HS-5 (cell line): ENCODE results near the gene PLA2G2D.
"Not testable (repeated sequence)": the region's sequence is repeated elsewhere in the genome, so short reads cannot be mapped to it uniquely, and the experiment has no call there.

Source experiments
- DNase-seq: peaks from one replicate; pipeline ENCODE4 v3.0.0-alpha.2; 2012; ENCODE audit warnings: low read depth

PLA2G2D gene

DNA sequence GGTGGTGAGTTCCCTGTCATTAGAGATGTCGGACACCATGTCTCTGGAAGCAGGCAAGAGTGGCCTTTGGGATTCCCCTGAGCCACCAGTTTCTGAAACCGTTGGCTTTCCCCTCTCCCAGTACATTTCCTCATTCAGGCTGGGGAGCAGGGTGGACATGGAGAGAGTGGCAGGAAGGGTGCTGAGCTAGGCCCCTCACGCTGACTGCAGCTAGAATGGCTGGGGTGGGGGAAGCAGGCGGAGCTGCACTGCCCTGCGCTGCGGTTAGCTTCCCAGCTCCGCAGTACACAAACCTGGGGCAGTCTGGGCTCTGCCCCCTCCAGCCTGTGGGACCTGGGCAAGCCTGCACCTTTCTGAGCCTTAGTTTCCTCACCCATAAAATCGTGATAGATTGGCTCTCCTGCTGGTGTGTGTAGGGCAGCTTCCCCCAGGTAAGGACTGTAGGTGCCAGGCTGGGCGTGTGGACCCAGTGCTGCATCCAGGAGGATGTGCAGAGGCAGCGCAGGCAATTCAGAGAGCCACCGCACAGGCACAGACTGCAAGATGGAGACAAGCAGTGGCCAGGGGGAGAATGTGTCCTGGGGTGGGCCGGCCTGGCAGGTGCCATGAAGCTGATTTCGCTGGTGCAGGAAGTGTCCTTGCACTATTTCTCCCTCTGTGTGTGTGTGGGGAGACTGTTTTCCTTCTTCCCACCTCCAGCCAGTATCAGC lies 22.8 kb upstream of the PLA2G2D start:
- no peak for DNase-seq

DNA sequence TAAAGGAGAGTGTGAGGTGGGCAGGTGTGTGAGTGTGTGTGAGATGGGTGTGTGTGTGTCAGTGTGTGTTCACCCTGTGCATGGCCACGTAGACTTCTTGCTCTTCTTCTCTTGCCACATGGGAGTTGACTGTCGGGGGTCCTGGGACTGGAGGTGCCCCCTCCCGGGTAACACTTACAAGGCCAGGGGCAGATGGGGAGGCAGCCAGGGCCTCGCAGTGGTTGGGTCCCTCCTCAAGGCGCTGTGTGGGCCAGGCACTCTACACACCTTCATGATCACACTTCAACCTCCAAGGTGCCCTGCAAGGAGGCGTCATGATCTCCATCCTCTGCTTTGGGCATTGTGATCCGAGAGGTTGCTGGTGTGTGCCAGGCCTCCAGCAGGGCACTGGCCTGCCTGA lies 22.1 kb upstream of the PLA2G2D start:
- DNase-seq = no peak

DNA sequence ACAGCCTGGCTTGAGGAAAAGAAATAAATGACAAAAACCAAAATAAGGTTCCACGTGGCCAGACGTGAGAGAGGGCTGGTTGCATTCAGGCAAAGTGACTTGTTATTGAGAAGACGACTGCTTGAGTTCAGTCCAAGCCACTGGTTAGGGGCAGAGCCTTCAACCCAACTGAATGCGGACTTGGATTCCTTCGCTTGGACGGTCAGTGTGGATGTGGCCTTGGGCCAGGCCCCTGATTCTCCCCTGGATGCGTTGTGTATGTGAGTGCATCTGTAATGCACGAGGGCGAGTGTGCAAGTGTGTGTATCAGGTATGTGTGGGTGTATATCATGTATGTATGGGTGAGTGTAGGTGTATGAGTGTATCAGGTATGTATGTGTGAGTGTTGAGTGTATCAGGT lies 21.7 kb upstream of the PLA2G2D start:
- no peak for DNase-seq

DNA sequence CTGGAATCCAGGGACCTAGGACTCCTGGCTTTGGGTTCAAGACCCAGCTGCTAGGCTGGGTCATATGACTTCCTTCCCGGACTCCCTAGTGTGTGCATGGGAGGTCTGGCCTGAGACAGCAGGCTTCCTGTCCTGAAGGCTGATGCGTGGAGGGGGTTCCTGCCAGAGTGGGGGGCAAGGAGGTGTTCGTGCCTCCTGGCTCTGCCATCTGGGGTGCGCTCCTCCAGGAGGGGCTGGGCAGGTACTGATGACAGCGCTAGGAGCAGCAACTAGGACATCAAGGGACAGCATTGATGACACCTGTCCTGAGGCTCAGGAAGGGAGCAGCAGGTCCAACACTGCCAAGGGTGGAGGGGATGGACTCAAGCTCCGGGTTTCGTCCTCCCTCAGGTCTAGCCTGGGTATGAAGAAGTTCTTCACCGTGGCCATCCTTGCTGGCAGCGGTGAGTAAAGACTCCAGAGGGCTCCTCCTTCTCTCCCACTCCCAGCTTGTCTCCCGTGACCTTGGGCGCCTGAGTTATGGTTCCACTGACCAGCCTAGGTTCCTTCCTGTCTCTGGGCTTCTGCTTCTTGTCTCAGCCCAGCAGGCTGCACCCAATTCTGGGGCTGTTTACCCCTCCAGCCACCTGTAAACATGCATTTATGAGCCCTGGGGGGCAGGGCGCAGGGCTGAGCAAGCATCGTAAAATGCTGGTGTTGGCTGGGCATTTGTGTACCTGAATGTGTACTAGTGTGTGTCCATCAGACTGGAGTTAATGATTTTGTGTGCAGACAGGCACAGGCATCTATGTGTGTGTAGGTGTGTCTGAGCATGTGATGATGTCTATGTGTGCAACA lies 20.7 kb upstream of the PLA2G2D start:
- DNase-seq = no peak

DNA sequence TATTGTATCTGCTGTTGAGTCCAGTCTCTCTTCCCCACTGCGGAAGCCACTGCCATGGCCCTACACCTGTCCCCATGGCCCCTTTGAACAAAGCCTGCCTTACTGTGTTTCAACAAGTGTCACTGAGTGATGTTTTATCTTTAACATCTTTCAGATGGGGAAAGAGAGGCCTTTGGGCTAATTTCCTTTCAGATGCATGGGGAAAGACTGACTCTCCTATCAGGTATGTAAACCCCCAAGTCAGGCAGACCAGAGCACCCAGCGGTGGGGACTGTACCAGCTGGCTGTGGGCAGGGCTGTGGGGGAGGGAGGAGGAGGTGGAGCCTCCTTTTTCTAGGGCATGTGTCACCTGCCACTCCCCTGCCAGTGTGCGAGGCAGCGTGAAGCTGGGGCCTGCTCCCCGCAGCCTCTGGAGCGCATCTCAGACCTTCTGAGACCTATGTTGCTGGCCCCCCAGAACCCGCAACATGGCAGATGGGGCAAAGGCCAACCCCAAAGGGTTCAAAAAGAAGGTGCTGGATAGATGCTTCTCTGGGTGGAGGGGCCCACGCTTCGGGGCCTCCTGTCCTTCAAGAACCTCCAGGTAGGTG lies 19.7 kb upstream of the PLA2G2D start, which contains the start of gene PLA2G2F:
Gene PLA2G2F, plus strand, starts transcription at position 363 of the 590 bp plus-strand sequence. Its CDS starts 105 bp downstream, at position 468.
- no peak for DNase-seq

DNA sequence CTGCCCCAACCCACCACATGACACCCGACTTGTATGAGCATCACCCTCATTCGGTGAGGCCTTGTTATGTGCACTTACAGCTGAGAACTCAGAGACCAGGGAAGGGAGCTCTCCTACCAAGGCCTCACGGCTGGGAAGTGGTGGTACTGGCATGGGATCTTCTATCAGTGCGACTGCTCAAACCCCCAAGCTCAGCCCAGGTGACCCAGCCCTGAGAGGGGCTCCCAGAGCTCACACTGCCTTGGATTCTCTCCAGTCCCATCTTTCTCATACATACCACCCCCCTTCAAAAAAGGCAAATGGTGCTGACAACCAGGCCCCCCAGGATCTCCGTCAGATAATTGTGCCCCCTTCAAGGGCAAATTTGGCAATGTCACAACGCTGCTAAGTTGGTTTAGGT lies 19.0 kb upstream of the PLA2G2D start:
- no peak for DNase-seq

DNA sequence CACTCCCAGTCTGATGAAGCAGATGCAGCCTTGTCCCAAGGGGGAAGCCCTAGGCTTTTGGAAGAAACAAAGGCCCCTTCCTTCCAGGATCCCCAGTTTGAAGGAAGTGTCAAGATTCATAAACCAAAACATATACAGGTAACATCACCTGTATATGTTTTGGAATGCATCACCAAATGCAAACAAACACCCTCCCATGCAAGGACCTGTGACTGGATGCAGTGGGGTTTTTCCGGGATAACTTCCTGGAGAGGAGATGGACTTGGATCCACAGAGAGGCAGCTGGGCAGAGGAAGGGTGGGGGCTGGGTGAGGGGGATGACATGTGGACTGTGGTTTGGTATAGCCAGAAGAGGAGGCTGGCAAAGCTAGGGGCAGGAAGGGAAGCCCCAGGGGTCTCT lies 18.3 kb upstream of the PLA2G2D start:
- no peak for DNase-seq

DNA sequence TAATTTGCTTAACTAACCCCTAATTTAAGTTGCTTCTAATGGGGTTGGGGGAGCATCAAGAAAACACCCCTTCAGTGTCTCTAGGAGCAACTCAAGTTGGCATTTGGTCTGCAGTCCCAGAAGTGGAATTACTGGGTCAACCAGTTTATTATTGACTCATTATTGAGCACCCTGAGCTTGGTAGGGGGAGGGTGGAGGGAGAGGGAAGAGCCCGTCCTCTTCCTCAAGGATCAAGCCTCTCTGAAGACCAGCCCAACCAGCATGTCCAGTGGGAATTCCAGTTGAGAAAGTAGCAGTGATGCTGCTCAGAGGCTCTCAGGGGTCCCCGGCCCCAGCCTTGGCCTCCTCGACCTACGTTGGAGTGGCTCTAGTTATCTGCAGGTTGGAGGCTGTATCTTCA lies 17.7 kb upstream of the PLA2G2D start:
- no peak for DNase-seq

DNA sequence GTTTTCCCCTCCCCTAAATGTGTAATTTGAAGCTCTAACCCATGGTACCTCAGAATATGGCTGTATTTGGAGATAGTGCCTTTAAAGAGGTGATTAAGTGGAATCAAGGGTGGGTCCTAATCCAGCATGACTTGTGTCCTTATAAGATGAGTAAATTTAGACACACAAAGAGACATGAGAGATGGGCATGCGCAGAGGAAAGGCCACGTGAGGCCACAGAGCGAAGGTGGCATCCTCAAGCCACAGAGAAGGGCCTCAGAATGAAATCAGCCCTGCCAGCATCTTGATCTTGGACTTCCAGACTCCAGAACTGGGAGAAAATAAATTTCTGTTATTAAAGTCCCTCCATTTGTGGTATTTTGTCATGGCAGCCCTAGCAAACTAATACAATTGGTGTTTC lies 16.9 kb upstream of the PLA2G2D start:
- no peak for DNase-seq

DNA sequence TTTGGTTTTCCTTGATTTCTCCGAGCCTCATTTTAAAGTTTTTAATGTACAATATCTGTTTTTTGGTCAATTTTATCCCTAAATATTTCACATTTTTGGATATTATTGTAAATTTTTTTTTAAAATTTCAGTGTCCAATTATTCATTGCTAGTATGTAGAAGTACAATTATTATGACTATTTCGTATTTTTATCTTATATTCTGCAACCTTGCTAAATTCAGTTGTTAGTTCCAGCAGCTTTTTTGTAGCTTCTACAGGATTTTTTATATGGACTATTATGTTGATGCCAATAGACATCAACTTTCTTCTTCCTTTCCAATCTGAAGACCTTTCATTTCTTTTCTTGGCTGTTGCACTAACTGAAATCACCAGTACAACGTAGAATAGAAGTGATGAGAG lies 15.7 kb upstream of the PLA2G2D start:
- DNase-seq = no peak

DNA sequence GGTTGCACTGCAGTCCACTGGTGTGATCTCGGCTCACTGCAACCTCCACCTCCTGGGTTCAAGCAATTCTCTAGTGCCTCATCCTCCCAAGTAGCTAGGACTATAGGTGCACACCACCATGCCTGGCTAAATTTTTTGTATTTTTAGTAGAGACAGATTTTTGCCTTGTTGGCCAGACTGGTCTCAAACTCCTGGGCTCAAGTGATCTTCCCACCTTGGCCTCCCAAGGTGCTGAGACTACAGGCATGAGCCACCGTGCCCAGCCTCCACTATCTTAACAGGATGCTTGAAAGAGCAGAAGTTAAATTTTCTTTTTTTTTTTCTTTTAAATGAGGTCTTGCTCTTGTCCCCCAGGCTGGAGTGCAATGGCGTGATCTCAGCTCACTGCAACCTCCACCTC lies 11.2 kb upstream of the PLA2G2D start:
- not testable (repeated sequence) for DNase-seq

DNA sequence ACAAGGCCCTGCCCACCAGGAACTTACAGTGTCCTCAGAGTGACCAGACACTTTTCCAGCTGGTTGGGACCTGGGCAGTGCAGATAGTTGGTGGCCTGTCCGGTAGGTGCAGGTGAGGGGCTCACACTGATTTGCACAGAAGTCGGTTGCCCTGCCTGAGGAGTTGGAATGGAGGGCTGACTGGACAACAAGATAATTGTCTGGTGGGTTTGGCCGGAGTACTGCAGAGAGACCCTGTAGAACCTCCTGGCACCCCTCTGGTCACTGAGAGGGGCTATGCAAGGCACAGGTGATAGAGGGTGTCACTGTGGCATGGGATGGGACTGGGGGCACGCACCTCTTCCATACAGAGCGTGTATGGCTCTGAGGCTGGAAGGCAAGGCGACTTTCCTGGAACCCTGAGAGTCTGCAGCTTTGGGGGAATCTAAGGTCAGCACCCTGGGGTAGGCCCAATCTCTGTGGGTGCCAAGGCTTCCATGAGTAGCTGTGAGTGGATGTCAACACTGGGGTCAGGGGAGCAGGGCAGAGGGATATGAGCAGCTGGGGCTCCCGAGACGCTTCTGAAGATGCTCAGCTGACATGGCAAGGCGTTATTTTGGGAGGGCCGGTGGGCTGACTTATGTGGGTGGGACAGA lies 7.6 kb upstream of the PLA2G2D start:
- no peak for DNase-seq

DNA sequence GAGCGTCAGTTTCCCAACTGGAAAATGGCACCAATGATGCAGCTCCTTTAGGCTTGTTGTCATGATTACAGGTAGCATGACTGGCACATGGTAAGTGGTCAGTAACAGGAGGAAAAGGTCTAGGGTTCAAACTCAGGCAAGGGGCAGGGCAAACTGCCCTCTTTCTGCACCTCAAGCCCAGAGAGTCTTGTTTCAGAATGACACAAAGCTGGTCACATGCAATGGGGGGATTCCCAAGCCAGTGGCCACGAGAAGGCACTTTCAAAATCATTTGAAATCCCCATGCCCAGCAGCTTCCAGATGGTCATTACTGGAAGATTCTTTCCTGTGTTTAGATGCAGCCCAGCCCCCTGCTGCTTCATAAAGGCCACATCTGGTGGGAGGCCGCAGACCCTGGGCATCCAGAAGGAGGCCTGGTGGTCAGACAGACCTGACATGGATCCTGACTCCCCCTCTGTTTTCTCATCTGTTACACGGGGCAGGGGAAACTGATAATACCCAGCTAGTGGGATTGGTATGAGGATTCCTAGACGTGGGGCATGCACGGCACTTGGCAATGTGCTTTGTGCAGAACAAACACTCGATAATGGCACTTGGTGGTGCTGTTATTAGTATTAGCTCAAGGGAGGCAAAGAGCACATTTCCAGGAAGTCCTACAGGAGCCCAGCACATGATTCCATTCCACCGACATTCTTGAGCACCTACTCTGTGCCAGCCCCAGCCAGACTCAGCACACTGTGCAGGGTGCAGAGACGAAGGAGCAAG lies 6.9 kb upstream of the PLA2G2D start:
- DNase-seq = no peak

DNA sequence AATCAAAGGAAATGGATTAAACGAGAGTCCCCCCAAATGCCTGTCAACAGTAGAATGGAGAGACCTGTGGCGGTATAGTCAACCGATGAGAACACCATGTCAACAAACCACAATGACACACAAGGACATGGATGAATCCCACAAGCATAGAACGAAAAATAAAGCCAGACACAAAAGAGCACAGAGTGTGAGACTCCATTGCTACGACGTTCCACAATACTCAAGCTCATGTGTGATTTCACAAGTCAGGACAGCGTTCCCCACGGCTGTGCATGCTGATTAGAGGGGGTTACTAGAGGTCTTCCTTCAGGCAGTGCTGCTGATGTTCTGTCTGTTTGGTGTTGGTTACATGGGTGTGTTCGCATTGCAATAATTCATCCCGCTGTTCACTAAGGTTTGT lies 5.8 kb upstream of the PLA2G2D start:
- no peak for DNase-seq

DNA sequence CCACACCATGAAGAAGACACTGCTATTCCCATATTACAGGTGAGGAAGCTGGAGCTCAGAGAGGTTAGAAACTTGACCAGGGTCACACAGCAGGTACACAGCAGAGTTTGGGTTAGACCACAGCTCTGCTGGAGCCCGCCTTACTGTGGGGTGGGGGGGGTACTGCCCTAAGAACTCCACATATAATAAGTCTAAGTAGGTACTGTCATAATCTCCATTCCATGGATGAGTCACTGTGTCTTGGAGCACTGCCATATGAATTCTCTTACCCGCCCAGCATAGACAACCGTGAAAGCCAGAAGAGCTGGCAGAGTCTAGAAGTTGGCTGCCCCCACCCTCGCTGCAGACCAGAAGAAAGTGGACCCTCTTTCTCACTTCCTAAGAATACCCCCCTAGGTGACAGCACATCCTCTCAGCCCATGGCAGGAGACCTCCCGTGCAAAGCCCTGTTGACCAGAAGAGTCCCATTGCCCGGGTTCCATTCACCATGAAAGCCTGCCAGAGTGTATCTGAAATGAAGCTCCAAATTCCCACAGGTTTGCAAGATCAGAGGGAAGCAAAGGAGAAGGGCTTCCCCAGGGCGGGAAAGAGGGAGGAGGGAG lies 5.2 kb upstream of the PLA2G2D start:
- peak; percentile 68 for DNase-seq

DNA sequence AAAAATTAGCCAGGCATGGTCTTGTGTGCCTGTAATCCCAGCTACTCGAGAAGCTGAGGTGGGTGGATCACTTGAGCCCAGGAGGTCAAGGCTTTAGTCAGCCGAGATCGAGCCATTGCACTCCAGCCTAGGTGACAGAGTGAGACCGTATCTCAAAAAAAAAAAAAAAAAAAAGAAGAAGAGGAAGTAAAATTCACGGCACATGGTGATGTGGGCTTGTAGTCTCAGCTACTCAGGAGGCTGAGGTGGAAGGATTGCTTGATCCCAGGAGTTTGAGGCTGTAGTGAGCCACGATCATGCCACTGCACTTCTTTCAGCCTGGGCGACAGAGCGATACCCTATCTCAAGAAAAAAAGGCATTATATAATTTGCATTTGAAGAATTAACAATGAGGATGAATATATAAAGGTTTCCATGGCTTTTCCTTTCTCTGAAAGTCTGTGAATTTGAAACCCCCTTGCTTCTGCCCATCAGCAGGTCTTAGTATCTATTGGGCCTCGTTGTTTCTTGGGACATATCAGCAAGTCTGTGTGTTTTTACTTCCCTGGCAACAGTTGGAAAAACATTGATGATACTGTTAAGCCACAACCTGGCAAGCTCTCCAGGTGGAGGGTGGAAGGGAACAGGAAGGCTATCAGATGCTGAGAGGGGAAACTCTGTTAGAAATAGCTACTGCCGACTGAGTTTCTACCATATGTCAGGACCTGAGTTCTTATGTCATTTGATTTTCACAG lies 4.6 kb upstream of the PLA2G2D start:
- DNase-seq = no peak

DNA sequence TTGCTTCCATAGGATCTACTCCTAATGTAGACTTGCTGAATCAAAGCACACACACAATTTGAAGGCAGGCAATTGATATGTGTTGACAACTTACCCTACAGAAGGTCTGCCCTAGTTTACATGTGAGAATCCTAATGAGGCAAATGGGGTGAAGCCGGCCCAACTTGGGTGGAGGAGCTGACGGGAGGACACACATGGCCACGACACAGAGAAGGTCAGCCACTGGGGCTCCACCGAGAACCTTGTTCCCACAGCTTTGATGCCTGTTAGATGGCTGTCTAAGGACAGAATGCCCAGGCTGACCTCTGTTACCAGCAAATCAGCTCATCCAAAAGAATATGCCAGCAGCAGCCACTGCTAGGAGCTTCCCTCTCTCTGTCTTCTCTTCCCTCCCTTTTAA lies 1.5 kb upstream of the PLA2G2D start:
- no peak for DNase-seq

DNA sequence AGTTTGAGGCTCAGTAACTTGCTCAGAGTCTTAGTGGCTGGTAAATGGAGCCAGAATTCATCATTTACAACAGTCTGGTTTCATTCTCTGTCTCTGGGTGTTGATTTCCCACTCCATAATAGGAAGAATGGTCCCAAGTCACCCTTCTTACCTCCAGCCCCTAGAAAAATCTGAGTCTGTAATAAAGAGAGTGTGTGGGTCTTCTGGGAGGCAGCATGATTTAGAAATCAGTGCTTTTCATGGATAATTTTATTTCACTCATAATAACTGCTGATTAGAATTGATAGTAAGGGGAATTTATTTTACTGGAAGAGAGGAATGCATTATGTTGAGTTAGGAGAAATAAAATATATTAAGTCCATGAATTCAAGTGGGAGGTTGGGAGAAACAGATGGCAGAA lies 2.1 kb downstream of the PLA2G2D start:
- DNase-seq = no peak

DNA sequence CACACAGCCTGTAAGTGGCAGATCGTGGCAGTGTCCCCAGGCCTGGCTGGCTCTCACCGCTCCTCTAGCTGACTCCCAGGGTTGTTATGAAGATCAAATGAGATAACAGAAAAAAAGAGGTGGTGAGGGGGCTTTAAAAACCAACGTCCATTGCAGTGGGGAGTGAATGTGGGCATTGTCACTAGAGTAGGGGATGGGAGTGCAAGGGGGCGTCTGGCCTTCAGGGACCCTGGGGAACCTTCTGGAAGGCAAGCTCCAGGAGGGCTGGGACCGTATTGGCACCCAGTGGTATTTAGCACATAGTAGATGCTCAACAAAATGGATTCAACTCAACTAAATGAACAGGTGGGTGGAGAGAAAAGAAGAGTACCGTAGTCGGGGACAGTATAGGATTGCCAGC lies 3.4 kb downstream of the PLA2G2D start:
- no peak for DNase-seq

DNA sequence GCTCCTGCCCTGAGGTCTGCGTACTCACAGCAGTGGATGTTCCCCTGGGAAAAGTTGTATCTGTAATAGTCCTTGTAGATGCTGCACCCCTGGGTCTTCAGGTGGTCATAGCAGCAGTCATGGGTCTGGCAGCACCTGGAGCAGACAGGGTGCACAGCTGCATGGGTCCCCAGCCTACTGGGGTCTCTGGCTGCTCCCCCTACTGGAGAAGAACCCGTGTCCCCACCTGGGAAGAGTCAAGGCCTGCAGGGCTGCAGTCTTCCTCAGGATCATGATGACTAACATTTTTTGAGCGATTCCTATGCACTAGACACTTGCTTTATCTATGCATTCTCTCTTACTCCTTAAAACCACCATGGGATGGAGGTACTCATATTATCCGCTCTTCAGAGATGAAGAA lies 3.9 kb downstream of the PLA2G2D start:
- no peak for DNase-seq
